ENCODE results near the gene SLC66A3. TPM values are rescaled to one million over a fixed set of nuclear protein-coding genes. Genes with fewer than 3 reads are reported as not detected.
A peak's percentile ranks its signal among the peaks of the same experiment; 100 is the strongest.

Gene SLC66A3
- polyA plus RNA-seq (2013, experiment 1 of 2; ENCODE audit: insufficient read length), result 19.4 TPM
- polyA plus RNA-seq (2013, experiment 2 of 2; ENCODE audit: insufficient read length), result 17.8 TPM

DNA sequence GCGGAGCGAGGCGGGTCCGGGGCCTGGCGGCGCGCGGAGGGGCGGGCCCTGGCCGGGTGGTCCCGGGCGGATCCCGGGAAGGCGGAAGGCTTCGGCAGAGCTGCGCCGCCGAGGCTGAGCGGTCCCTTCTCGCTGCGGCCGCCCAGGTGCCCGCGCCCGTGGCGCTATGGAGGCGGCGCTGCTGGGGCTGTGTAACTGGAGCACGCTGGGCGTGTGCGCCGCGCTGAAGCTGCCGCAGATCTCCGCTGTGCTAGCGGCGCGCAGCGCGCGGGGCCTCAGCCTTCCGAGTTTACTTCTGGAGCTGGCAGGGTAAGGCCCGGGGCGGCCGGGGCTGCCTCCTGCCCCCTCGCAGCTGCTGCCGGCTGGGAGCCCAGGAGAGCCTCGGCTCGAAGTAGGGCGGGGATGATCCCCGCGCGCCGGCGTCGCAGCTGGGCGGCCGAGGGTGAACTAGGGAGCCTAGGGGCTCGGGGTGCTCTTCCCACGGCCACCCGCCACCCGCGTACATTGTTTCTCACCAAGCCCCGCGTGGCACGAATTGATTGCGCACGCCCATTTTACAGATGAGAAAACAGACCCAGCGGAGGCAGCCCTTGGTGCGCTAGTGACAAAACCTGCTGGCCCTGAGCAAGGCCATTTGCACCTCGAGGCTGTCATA lies at the start of gene SLC66A3:
TSS of gene SLC66A3 (plus strand) at position 87 of the 655 bp plus-strand sequence. CDS start at position 167, 80 bp downstream.
- DNase-seq, result no peak

DNA sequence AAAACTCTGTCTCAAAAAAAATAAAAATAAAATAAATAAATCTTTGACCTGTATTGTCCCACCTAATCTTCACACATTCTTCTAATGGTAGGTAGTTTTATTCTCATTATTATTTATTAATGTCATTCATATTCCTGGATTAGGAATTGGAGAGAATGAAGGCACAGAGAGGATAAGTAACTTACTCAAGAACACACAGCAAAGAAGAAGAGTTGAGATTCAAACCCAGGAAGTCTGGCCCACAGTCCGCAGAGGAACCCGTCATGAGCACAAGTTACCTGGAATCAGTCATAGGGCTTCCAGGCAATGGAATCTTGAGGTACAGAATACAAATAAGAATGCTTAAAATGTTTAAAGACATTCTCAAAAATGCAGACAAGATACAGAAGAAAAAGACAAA lies 46.3 kb upstream of the SLC66A3 start:
- DNase-seq, result no peak

DNA sequence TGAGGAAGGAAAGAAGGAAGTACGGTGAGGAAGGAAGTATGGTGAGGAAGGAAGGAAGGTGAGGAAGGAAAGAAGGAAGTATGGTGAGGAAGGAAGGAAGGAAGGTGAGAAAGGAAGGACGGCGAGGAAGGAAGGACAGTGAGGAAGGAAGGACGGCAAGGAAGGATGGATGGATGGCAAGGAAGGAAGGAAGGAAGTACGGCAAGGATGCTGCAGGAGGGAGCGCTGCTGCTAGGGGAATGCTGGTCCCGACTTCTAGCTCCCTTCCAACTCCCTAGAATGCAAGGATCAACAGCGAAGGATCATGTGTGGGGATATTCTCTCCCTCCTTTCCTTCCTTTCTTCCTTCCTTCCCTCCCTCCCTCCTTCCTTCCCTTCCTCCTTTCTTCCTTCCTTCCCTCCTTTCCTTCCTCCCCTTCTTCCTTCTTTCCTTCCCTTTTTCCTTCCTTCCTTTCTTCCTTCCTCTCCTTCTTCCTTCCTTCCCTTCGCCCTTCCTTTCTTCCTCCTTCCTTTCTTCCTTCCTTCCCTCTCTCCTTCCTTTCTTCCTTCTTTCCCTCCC lies 42.3 kb upstream of the SLC66A3 start:
- DNase-seq, result no peak

DNA sequence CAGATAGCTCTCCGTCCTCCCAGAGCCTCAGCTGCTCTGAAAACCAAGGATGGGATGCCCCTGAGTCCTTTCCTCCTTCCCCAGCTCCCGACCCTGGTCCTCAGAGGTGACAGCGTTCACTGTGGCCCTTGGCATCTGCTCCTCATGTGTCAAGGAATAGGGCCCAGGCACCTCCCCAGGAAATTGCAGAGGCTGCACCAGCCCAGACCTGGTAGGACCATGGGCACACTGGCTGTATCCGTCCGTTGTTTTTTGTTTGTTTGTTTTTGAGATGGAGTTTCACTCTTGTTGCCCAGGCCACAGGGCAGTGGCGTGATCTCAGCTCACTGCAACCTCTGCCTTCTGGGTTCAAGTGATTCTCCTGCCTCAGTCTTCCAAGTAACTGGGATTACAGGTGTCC lies 37.5 kb upstream of the SLC66A3 start:
- DNase-seq, result no peak

DNA sequence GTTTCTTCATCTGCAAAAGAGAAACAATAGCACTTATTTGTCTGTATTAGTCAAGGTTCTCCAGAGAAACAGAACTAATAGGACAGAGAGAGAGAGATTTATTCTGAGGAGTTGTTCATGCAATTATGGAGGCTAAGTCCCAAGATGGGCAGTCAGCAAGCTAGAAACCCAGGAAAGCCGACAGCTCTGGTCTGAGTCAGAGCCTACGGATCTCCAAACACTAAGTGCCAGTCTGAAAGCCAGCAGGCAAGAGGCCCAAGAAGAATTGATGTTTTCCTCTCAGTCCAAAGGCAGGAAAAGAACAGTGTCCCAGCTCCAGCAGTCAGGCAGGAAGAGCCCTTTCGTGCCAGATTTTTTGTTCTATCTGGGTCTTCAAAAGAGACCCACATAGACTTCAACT lies 36.5 kb upstream of the SLC66A3 start:
- DNase-seq, result no peak

DNA sequence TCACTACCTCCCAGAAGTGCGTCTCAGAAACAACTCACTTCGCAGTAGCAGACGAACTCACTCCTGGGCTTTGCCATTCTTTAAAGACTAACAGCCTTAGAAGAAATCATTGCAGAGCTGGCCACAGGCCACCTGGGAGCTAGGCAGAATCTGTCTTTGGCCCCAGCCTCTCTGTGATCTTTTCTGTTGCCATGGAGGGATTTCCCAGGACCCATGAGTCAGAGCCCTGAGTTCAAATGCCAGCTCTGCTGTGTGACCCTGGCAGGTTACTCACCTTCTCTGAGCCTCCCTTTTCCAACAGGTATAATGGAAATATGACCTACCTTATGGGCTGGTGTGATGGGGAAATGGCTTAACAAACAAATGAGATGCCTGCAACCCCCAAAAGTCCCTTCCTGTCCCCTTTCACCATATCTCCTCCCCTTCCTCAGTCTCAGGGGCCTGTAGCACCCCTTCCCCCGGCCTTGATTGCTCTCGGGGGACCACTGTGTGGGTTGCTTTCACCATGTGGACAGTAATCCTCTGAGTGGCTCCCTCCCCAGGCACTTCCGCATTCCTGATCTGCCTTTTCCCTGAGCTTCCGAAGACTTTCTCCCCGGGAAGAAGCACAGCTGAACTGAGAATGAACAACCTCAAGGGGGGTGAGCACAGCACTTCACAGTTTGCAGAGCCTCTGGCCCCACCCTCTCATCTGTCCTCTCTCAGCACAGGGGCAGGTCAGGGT lies 34.0 kb upstream of the SLC66A3 start:
- DNase-seq, result peak; percentile 38

DNA sequence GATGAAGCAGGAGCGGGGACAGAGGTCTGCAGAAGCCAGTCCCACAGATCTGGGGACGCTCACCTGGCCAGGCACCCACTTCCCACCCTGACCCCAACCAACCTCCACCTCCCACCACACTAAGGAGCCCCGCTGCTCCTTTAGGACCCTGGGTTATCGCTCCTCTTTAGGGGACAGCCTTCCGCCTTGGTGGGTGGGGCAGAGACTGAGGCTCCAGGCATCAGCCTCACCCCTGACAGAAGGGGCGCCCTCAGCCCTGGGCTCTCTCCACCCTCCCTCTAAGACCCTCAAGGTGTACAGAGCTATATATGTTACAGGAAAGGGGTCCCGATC lies 33.5 kb upstream of the SLC66A3 start:
- no peak for DNase-seq

DNA sequence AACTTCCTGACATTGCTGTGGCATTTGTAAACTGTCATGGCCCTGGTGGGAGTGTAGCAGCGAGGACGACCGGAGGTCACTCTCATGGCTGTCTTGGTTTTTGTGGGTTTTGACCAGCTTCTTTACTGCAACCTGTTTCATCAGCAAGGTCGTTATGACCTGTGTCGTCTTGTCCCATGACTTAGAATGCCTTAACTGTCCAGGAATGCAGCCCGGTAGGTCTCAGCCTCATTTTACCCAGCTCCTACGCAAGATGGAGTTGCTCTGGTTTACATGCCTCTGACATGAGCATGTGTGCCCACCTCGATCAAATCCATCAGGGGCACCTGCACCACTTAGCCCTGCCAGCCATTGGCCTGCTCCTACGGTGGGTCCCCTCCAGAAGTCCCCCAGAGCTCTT lies 32.9 kb upstream of the SLC66A3 start:
- no peak for DNase-seq

DNA sequence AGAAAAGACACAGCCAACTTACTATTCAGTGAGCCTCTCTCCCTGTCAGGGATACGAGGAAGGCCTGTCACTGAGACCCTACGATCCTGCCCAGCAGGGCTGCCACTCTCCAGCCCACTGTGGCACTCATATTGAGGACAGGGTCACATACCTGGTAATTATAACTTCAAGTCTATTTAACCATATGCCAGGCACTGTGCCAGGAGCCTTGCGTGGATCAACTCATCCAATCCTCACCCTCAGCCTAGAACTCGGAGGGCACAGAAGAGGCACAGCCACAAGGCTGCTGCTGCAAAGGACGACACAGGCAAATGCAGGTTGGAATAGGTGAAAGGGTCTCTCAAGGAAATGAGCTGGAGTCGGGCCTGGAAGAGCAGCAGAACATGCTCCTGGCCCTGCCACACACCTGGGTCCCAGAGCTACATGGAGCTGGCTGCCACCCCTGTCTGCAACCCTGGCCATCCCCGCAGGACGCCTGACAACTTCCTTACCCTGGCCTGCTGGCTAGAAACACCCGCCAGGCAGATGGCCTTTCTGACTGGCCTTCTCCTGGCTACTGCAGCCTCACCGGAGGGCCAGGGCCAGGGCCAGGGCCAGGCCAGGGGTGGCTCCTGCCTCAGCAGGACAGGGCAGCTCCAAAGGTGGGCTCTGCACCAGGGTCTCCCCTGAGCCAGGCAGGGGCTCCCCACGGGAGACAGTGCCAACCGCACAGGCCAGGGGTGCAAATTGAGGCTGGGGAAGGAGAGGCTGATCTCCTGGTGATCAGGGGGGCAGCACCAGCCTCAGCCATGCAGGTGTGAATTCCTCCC lies 32.1 kb upstream of the SLC66A3 start:
- no peak for DNase-seq

DNA sequence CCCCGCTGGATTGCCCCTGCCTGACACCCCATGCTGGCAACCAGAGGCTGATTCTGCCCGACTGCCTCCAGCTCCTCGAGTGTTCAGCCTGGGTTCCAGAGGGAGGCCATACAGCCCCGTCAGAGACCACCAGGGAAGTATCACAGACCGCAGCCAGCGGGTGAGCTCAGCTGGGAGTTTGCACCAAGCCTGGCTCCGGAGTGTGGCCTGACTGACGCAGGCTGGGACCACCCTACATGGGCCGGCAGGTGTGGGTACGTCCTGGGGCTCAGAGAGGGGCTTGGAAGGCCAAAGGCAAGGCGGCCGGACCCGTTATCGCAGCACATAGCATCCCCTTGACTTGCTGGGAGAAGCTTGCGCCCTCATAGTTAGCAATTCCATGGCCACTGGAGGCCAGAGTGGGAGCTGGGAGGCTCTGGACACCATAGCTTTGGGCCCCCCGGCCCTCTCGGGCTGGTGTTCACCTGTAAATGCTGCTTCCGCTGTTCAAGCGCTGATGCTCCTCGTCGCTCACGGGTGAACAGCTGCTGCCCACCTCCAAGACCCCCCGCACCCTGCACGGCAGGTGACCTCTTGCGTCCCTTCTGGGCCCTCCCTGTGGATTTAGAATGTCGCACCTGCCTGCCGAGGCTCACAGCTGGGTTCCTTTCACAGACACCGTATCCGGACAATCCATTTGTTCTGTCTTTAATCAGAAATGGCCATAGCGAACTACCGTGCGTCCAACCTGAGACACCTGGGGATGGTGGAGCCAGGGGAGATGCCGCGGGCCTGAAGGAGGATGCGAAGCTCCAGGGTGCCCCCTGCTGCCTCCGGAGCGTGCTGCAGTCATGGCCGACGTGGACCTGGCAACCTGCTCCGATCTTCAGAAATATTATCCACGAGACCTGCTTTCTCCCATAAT lies 31.2 kb upstream of the SLC66A3 start:
- peak; percentile 35 for DNase-seq

DNA sequence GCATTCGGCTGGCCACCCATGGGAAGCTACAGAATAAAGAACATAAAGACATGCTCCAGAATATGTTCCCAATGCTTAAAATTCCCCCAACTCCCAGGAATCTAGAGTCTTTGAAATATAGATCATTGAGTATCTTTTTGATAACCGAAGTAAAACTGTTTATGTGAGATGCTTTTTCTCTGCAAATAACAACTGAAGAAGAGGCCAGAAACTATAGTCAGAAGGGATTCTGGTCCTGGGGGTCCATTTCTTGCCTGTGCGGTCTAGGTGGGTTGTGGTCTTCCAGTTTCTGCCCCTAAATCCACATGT lies 30.6 kb upstream of the SLC66A3 start:
- no peak for DNase-seq

DNA sequence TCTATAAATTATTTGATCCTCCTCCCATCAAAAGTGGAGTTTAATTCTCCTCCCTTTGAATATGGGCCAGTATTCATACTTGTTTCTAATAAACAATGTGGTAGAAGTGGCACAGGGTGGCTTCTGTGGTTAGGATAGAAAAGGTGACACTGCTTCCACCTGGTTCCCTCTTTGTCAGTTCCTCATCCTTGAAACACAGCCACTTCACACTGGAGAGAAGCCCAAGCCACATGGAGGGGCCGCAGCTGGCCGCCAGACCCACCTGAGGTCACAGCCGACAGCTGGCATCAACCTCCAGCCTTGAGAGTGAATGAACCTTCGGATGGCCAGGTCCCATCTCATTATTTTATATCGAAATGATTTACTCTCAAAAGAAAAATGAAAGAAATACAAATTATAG lies 27.5 kb upstream of the SLC66A3 start:
- DNase-seq, result no peak

DNA sequence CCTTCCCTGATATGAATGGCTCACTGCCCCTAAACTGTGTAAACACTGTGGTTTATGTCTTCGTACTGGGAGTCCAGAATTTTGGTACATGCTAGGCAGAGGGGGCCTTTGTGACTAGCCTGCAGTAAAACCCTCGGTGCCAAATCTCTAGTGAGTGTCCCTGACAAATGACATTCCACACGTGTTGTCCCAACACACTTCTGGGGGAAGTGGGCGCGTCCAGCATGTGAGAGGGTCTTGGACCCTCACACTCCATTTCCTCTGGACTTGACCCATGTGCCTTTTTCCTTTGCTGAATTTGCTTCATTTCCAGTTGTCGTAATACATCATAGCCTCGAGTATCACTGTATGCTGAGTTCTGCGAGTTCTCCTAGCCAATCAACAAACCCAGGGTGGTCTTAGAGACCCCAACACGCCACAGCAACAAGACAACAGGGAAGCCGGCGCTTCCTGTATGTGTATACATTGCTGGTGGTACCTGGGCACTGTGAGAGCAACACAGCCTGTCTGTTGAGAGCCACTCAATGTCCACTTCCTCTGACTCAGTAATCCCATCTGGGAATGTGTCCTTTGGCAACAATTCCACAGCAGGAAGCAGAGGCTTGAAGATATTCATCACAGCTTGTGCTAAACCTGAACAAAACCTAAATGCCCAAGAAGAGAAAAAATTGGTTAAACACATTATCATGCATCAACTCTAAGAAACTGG lies 26.9 kb upstream of the SLC66A3 start:
- peak; percentile 60 for DNase-seq

DNA sequence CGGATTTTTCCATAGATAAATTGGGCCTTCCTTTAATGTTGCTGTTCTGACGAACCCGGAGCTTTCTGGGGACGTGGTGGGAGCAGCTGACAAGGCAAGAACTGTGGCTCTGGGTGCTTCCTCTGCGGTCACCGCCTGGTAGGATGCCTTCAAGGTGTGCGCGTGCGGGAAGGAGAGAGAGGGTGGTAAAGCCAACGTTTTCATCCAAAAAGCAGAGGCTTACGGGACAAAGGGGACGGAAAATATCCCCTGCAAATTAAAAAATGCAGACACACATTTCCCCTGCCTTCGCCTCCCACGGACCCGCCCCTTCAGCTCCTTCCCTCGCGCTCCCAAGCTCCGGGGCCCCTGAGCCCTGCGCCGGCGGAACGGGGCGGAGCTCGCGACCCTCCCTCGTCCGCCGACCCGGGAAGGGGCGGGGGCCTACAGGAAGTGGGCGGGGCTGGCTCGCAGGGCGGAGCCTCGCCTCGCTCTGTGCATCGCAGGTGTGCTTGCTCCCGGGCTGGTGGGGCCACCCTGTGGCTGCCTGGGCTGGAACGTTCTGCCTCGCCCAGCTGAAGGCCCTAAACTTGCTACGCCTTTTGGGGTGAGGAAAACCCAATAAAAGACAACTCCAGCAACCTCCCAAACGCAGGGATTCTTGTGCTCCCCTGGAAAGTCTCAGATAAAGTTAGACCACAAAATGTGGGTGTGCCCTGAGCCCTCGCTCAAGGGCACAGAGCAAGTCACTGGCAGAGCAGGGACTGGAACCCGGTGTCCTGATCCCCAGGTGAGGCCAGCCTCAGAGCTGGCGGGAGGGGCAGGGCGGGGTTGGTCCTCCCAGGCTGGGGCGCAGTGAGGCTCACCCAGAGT lies 25.4 kb upstream of the SLC66A3 start:
- no peak for DNase-seq

DNA sequence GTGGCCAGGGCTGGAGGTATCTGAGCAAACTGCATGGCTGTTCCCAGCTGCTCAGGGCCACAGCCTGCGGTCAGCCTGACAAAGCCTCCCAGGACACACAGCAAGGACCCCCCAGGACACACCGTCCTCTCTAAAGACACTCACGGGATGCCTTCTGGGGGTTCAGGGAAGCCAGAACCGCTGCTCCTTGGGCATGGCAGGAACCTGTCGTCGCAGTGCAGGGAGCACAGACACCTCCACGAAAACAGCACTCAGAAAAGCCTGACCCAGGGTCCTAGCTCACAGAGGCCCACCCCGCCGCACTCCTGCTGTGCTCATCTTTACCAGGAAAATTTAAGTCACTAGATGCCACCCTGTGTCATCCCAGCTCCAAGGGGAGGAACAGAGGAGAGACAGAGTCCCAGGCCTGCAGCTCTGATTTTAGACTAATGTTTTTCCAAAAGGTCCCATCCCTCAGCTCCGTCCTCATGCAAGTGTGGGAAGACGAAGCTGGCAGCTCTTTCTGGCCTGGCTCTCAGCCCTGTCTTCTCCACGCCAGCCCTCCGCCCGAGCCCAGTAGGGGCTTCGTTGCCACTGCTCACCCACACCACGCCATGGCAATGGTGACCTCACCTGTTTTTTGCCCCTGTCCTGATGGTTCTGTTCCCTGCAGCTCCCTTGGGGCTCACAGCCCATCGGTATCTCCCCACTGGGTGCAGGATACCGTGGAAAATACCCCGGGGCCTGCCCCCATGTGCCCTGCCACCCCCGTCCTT lies 23.9 kb upstream of the SLC66A3 start:
- no peak for DNase-seq

DNA sequence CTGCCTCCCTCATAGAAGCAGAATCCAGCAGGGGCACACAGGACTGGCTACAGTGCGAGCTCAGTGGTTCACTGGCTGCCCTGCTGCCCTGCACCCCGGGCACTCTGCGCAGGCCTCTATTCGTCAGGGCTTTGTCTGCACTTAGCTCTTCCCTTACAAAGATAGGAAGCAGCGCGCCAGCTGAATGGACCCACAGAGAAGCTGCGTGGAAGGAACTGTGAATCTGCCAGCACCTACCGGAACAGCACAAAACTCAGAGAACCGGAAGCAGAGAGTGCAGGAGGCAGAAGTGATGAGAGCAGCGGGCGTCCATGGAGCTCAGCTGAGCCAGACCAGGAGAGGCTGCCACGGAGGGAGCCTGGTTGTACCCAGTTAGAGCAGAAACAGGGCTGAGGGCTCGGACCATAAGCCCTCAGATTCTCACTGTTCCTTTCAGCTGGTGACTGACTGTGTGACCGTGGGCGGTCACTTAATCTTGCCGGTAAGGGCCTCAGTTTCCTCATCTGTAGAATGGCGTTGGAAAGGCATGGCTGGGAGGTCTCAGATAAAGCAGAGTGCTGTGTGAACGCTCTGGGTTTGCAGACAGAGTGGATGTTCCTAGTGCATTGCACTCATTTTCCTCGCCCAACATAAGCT lies 23.1 kb upstream of the SLC66A3 start:
- DNase-seq, result no peak

DNA sequence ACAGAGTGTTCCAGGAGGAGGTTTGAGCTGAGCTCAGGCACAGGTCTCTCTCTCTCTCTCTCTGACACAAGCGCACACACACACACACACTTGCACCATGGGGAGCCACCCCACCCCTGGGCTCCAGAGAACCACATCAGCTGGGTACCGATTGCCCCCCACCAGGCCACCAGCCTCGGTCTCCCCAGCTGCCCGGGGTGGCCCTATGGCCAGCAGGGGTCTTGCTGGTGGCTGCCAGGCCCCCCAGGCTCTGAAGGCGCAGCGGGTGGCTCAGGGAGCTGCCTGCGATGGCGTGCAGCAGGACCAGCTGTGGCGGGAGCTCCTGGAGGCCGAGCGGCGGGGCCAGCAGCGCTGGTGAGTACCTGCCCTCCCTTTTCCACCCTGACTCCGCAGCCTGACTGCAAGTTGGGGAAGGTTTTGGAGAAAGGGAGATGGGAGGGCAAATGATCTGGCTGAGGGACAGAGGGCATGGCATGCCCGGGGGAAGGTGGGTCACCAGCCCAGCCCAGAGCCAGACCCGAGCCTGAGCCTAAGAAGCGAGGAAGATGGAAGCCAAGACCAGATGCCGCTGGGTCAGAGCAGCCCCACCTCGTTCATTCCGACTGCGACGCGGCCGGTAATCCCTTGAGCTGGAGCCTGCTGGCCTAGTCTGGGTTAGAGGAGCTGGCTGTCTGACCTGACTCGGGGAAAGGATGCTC lies 21.9 kb upstream of the SLC66A3 start:
- no peak for DNase-seq

DNA sequence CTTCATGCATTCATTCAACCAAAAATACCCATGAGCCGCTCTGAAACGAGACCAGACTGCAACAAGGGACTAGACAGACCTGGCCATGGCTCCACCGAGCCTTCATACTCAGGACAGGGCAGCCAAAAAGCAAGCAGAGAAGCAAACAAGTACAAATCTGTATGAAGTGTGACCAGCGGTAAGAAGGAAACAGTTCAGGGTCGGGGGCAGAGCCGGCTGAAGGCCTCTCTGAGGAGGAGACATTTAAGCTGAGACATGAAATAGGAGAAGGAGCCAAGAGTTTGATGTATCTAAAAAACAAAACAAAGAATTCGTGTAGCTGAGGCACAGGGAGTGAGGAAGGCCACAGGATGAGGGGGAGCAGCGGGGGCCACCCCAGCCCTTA lies 21.3 kb upstream of the SLC66A3 start:
- DNase-seq, result no peak

DNA sequence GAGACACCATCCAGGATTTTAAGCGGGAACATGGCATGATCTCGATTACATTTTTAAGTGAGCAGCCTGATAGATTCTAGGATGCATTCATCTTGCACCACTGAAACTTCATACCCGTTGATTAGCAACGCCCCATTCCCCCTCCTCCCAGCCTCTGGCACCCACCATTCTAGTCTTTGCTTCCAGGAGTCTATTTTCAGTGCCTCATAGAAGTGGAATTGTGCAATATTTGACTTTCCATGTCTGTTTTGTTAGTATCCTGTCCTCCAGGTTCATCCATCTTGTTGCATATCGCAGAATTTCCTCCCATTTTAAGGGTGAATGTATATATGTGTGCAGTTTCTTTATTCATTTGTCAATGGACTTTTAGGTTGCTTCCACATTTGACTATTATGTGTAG lies 20.9 kb upstream of the SLC66A3 start:
- DNase-seq, result no peak

All from fibroblast of skin of abdomen (primary cell).